HG03457 (cell line): ENCODE results near the gene CREB3L4.
"Not testable (repeated sequence)": the region's sequence is repeated elsewhere in the genome, so short reads cannot be mapped to it uniquely, and the experiment has no call there.

Experiments used
- ATAC-seq: cut with Tn5 transposase; IDR thresholded peaks from one replicate; pipeline ENCODE4 v1.9.1; 2021; ENCODE audit warnings: moderate number of reproducible peaks; ENCODE audit not compliant: unreplicated experiment

Gene CREB3L4

DNA sequence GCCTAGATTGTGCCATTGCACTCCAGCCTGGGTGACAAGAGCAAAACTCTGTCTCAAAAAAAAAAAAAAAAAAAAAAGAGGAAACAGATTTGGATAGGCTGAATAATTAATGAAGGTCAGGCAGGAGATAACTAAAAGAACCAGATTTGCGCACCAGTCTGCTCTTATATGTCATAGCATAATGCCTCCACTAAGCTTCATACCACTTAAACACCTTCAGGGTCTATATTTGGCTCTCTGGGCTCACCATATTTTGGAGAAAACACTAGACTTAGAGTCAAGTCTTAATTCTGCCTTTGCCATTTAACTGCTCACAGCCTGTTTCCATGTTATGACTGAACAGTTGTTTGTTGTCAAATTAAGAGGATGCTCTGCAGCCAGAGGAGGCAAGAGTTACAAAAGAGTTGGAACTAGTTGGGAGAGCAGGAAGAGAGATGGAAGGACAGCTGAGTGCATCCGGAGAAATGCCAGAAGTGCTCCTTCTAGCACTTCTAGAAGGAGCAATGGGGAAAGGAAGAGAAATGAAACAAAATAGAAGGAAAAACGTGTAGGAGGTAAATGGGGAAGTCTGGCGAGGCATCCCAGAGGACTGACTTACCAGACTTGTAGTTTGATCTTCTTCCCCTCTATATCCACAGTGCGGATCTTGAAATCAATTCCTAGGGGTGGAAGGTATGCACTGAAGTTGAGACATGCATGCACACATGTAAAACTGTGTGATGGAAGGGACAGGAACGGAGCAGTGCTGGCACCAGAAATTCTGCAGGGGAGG lies 16.6 kb downstream of the CREB3L4 start:
- no peak for ATAC-seq

DNA sequence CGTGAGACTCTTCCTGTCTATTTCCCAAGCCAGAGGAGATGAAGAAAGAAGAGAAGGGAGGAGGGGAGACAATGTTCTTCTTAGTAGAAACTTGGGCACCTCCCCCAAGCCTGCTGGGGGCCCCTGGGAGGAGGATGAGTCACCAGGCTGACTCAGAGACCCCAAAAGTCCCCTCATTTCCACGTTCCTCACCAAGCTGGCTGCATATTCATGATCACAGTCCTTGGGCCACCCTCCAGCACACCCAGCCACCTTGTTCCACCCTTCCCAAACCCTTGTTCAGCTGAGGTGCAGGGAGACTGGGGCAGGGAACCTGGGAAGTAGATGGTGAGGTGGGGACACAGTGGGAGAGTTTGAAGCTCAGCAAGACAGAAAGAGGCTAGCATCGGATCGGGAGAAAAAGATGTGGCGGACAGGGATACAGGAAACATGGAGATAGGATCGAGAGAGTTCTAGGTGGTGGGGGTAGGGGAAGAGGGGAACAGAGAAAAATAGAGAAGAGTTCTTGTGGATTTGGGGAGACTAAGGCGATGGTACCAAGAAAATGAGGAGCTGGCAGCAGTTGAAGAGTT lies 17.7 kb downstream of the CREB3L4 start:
- ATAC-seq: no peak

DNA sequence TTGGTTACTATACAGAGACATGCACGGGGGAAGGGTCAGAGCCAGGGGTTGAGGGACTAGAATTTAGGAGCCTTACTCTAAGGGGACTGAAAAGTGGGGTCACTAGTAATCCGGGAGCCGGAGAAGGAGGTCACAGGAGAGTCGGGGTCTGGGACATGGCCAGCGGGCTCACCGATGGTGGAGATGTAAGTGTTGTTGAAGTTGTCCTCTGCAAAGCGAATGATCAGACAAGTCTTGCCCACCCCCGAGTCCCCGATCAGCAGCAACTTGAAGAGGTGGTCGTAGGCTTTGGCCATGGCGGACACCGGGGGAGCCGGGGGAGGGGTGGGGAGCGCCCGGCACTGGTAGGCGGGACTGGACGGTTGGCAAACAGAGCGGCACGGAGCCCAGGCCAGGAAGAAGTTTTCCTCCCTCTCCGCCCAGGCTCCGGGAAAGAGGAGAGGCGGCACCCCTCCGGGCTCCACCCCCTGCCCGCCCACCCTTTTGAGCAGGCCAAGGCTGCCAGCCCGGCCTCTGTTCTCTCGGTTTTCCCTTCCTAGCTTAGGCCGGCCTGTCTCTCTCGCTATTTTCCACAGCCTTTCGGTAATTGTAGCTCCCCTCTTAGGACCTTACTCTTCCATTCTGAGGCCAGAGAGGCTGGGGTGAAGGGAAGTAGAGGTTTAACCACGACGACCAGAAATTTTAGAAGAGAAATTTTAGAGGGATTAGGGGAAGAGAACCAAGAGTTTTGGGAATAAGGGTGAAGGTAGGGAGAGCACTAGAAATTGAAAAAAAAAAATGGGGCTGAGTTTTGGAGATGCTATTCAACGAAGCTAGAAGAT lies 18.4 kb downstream of the CREB3L4 start, which contains the start of gene RAB13:
Gene RAB13 (minus strand): TSS at position 399 of the 821 bp plus-strand sequence. CDS start 103 bp downstream, at position 296.
- no peak for ATAC-seq

DNA sequence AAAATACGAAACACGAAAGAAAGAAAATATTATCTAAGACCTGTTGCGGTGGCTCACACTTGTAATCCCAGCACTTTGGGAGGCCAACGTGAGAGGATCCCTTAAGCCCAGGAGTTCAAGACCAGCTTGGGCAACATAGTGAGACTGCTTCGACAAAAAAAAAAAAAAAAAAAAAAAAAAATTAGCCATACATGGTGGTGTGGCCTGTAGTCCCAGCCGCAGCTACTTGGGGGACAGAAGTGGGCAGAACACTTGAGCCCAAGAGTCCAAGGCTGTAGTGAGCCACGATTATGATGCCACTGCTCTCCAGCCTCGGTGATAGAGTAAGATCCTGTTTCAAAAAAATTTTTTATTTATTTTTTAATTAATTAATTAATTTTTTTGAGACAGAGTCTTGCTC lies 19.9 kb downstream of the CREB3L4 start:
- ATAC-seq: no peak

DNA sequence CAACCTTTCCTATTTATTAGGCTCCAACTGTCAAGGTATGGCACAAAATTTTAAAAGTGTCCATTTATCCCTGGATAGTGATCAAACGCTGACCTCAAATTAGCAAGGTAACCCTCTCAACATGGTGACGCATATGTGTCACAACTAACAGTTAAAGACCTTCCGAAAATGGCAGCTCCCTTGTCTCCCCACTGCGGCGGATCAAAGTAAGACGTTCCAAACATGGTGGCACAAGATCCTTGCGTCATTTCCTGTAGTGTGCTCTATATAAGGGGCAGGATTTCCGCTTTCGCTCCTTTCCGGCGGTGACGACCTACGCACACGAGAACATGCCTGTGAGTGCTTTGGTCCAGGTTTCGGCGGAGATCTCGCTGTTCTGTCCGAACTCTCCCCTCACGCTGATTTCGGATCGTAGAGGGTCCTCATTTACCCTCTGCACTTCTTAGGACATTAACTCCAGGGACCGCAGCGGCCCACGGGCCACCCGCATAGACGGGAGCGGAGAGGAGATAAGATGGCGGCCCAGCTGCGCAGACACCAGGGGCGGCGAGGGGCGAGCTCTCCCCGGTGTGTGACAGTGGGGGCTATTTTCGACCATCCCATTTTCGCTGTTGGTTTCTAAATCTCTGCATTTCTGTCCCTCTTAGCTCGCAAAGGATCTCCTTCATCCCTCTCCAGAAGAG lies 22.9 kb downstream of the CREB3L4 start, which contains the start of gene RPS27:
Gene RPS27 (plus strand): TSS at position 295 of the 683 bp plus-strand sequence. CDS start 35 bp downstream, at position 330.
- peak; percentile 50 for ATAC-seq

DNA sequence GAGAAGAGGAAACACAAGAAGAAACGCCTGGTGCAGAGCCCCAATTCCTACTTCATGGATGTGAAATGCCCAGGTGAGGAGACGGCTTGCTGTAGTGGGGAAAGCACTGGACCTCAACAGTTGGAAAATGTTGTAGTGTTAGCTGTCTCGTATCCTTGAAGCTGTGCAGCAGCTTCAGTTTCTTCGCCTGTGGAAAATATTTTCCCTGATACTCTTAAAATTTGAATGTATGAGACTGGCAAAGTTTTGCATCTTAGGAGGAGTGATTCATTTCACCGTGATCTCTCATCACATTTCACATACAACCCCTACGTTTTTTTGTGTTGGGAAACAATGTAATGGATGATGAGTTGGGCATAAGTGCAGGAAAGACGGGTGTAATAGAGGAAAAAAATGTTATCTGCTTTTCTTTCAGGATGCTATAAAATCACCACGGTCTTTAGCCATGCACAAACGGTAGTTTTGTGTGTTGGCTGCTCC lies 23.5 kb downstream of the CREB3L4 start:
- no peak for ATAC-seq

DNA sequence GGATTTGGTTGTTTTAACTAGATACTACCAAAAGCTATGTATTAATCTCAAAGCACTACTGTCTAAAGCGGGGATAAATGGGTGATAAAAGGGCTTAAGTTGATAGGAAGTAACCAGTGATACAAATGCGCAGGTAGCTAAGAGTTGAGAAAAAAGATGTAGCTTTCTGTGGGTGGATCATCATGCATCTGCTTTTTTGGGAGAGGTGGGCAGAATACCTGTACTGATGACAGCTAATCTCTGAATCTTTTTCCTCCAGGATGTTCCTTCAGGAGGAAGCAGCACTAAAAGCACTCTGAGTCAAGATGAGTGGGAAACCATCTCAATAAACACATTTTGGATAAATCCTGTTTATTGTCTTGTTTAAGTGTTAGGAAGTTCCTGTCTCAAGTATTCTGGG lies 24.1 kb downstream of the CREB3L4 start:
- ATAC-seq: no peak

DNA sequence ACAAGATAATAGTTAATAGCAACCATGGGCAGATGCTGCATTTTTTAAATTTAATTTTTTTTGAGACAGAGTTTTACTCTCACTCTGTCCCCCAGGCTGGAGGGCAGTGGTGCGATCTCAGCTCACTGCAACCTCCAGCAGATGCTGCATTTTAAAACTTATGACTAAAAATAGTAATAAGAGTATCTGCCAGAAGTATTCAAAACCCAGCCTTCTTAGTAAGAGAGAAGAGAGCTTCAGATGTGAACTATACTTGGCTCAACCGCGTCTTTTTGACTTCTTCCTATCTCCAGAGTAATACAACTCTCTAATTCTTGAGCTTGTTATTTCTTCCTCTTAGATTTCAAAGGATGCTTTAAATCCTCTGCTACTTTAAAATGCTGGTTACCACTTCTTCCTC lies 27.5 kb downstream of the CREB3L4 start:
- ATAC-seq: no peak

DNA sequence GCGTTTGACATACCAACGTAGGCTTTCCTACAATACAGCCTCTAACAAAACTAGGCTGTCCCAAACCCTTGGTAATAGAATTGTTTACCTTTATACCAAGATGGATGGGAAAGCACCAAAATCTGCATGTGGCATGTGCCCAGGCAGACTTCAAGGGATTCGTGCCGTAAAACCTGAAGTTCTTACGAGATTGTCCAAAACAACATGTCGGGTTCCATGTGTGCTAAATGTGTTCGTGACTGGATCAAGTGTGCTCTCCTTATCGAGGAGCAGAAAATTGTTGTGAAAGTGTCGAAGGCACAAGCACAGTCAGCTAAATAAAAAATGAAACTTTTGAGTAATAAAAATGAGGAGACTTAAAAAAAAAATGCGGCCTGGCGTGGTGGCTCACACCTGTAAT lies 27.9 kb downstream of the CREB3L4 start:
- ATAC-seq: no peak

DNA sequence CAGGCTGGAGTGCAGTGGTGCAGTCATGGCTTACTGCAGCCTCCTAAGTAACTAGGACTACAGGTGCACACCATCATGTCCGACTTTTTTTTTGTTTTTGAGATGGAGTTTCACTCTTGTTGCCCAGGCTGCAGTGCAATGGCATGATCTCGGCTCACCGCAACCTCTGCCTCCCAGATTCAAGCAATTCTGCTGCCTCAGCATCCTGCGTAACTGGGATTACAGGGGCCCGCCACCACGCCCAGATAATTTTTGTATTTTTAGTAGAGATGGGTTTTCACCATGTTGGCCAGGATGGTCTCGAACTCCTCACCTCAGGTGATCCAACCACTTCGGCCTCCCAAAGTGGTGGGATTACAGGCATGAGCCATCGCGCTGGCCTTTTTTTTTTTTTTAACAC lies 29.2 kb downstream of the CREB3L4 start:
- ATAC-seq: not testable (repeated sequence)

DNA sequence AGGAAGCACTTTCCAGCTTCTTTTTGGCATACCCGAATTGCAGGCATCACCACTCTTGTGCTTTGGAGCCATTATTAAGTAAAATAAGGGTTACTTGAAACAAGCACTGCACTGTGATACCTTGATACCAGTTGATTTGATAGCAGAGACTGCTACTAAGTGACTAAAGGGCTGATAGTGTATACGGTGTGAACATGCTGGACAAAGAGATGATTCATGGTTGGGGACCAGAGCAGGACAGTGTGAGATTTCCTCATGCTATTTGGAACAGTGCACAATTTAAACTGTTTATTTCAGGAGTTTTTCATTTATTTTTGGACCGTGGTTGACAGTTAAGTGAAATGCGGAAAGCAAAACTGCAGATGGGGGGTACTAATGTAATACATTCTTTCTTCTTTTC lies 32.7 kb downstream of the CREB3L4 start:
- ATAC-seq: no peak

DNA sequence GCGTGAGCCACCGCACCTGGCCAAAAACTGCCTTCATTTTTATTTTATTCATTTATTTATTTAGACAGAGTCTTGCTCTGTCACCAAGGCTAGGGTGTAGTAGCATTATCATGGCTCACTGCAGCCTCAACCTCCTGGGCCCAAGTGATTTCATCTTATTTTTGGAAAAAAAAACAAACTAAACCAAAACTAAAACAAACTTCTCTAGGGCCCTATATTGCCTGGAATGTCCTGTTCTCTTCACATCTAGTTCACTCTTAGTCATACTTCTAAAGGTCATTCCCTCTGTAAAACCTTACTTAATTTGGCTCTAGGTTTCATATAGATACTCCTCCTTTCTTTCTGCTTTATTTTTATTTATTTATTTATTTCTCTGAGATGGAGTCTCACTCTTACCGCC lies 38.4 kb downstream of the CREB3L4 start:
- no peak for ATAC-seq

DNA sequence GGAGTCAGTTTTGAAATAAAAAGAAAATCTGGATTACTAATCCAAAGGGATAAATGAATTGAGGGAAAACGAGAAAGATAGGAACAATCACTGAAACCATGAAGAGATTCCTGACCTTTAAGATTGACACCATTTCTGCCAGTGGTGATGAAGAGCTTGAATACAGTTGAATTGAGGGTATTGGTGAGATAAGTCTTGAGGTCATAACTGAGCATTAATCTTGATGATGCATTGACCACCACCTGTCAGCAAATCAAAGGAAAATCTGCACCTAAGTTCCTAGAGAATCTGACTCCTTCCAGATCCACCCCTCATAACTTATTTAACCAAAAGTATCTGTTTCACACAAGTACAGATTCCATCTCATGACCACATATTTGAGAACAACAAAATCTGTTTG lies 44.4 kb downstream of the CREB3L4 start:
- ATAC-seq: no peak

DNA sequence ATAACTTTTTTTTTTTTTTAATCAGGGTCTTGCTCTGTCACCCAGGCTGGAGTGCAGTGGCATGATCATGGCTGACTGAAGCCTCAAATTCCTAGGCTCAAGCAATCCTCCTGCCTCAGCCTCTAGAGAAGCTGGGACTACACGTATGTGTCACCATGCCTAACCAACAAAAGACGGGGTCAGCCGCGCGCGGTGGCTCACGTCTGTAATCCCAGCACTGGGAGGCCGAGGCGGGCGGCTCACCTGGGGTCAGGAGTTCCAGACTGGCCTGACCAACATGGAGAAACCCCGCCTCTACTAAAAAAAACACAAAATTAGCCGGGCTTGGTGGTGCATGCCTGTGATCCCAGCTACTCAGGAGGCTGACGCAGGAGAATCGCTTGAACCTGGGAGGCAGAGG lies 44.8 kb downstream of the CREB3L4 start:
- not testable (repeated sequence) for ATAC-seq

DNA sequence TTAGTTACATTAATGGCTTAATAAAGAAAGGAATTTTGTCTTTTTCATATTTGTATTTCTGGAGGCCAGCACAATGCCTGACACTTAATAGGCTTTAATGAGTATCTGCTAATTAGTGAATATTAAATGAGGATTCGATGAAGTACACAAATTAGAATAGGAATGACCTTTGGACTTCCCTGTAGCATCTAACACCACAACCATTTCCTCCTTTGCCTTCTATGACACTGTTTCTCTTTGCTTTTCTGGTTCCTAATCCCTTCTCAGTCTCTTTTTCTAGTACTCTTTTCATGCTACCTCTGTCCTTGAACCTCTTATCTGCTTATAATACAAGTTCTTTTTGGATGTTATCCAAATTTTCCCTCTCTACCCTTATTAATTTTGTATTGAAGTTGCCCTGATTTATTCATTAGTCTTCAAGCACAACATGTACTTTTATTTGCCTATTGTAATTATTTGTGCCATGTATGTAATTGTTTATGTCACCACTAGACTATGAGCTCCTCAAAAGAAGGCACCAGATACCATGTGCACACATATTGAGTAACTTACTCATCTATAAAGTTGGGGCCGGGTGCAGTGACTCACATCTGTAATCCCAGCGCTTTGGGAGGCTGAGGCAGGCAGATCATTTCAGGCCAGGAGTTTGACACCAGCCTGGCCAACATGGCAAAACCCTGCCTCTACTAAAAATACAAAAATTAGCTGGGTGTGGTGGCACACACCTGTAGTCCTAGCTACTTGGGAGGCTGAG lies 46.6 kb downstream of the CREB3L4 start:
- ATAC-seq: no peak

DNA sequence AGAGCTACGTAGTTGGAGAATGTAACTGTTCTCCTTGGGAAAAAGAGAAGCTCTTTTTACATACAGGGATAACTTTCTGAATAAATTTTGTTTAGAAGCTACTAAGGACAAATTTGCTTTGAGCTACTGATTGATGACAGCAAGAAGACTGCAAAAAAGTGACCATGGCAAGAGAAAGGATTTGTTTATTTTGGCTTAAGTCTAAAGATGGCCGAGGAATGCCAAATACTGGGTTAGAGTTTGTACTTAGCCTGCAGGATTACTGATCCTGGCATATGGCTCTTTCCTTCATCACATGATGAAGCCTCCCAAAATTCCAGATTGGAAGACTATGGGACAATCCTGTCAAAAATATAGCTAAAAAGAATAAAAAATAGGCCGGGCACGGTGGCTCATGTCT lies 51.6 kb downstream of the CREB3L4 start:
- no peak for ATAC-seq

DNA sequence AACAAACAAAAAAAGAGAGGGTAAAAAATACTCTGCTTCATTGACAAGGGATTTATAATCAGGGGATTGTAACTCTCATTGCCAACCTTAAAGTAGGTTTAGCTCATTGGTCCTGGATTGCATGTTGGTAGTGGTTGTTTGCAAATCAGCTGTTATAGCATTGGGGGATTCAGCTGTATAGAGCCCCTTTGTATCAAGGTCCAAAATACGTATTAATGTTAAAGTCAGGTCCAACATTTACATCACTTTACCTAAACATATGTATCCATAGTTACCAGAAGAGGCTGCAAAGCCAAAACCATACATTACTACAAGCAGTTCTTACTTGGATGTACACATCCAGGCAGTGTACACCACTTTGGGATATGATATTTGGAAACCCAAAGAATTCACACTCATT lies 52.2 kb downstream of the CREB3L4 start:
- ATAC-seq: no peak
